HepG2 (cell line): Measurements from ENCODE around the gene SPAG8. TPM values are rescaled to one million over a fixed set of nuclear protein-coding genes. Genes with fewer than 3 reads are reported as not detected.
A peak's percentile ranks its signal among the peaks of the same experiment; 100 is the strongest.

Experiments
- ATAC-seq: fragments of 200-7000 bp; cut with Tn5 transposase; 3 replicates; pipeline ENCODE4 v1.9.1; 2020; ENCODE audit warnings: mild to moderate bottlenecking, moderate library complexity
- BruUV-seq: library from RNA; stranded (reverse); fragments of 400-500 nt; replicated peaks from 2 replicates; lab custom pipeline; 2021; lab: Mats Ljungman, UMichigan
- CTCF ChIA-PET: fragments of 300-600 bp; formaldehyde crosslinking; extraction: SDS; loops from one replicate; lab custom pipeline; 2021; ENCODE audit warnings: low total read pairs, inconsistent platforms, low intra/inter-chr PET ratio; lab: Yijun Ruan, JAX
- POLR2A ChIA-PET: fragments of 350-600 bp; sonication (Branson Sonifier 250); formaldehyde crosslinking; loops from one replicate; lab custom pipeline; 2020; ENCODE audit warnings: antibody characterized with exemption, inconsistent platforms; lab: Yijun Ruan, JAX
- DNase-seq: peaks from one replicate; pipeline ENCODE4 v3.0.0-alpha.2; 2015; ENCODE audit warnings: low spot score
- FAIRE-seq: peaks from 3 replicates; lab custom pipeline; 2011; peaks lifted over from hg19 to GRCh38; lab: Jason Lieb, UNC
- H2AFZ ChIP-seq: one replicate; pipeline ENCODE4 v1.6.1; 2011; ENCODE audit warnings: low read length, inconsistent platforms
- H3K27ac ChIP-seq: fragments of 300-600 bp; 3 replicates; pipeline ENCODE4 v1.8.0; 2011; ENCODE audit warnings: mixed run types, mild to moderate bottlenecking, mixed read lengths, low read length, inconsistent platforms; ENCODE audit not compliant: insufficient read depth; ENCODE audit errors: extremely low read length
- H3K27me3 ChIP-seq, 2 experiments: fragments of 200-600 bp in 1 of 2; 2 replicates in 1 of 2; 3 replicates in 1 of 2; pipeline versions ENCODE4 v1.6.0 to v1.8.0; 2011; ENCODE audit warnings: low read length in 2 of 2, mild to moderate bottlenecking in 2 of 2, moderate library complexity in 2 of 2, inconsistent platforms in 1 of 2; ENCODE audit not compliant: insufficient read depth in 2 of 2, control insufficient read depth in 1 of 2
- H3K36me3 ChIP-seq, 2 experiments: fragments of 200-600 bp in 1 of 2; replicated peaks in 1 of 2; 2 replicates in 1 of 2; 3 replicates in 1 of 2; pipeline versions ENCODE4 v1.5.1 to v1.8.0; 2011; ENCODE audit warnings: low read length in 2 of 2, inconsistent platforms in 1 of 2; ENCODE audit not compliant: insufficient read depth in 2 of 2, control insufficient read depth in 1 of 2
- H3K4me1 ChIP-seq: 2 replicates; pipeline ENCODE4 v1.5.1; 2012; ENCODE audit warnings: low read length, inconsistent platforms; ENCODE audit not compliant: insufficient read depth
- H3K4me2 ChIP-seq: 2 replicates; pipeline ENCODE4 v1.6.0; 2011; ENCODE audit warnings: low read depth, low read length, inconsistent platforms
- H3K4me3 ChIP-seq, 3 experiments: fragments of 200-600 bp in 1 of 3; sonication (generic), shearing (Covaris generic) in 1 of 3; replicated peaks in 1 of 3; 2 replicates each; pipeline ENCODE4 v1.5.1; 2011 to 2016; ENCODE audit warnings: low read length in 3 of 3, inconsistent platforms in 2 of 3, low read depth in 2 of 3, mild to moderate bottlenecking in 2 of 3, control low read depth in 1 of 3, mixed read lengths in 1 of 3; ENCODE audit not compliant: insufficient read depth in 1 of 3
- H3K79me2 ChIP-seq: one replicate; pipeline ENCODE4 v1.6.1; 2011; ENCODE audit warnings: low read length, inconsistent platforms; ENCODE audit not compliant: insufficient read depth
- H3K9ac ChIP-seq: 2 replicates; pipeline ENCODE4 v1.6.0; 2011; ENCODE audit warnings: mild to moderate bottlenecking, low read depth, low read length, inconsistent platforms; ENCODE audit not compliant: insufficient read depth
- H3K9me3 ChIP-seq: 2 replicates; pipeline ENCODE4 v1.5.1; 2012; ENCODE audit warnings: mild to moderate bottlenecking, low read length
- H4K20me1 ChIP-seq: 2 replicates; pipeline ENCODE4 v1.6.0; 2011; ENCODE audit warnings: inconsistent platforms, mild to moderate bottlenecking, low read length, moderate library complexity; ENCODE audit not compliant: insufficient read depth
- AKAP8 ChIP-seq: sonication (generic); formaldehyde crosslinking; IDR thresholded peaks from 2 replicates; pipeline ENCODE4 v1.5.1; 2020; ENCODE audit warnings: mild to moderate bottlenecking, missing genetic modification reagents
- HNF4A ChIP-seq: sonication (generic); formaldehyde crosslinking; IDR thresholded peaks from 2 replicates; pipeline ENCODE4 v1.4.0; 2020; ENCODE audit warnings: missing genetic modification reagents
- WGBS: methylation state at CpG from one replicate; pipeline ENCODE4 v1.1.6; 2017; ENCODE audit warnings: low lambda C conversion rate; 5-methylcytosine and 5-hydroxymethylcytosine counted together
- in situ Hi-C: cut with HindIII; loops from 2 replicates; pipeline ENCODE4 v1.10.0; 2017; ENCODE audit warnings: low pct_unique_long_range_greater_than_20kb; ENCODE audit not compliant: extremely low pct_ligation_motif_present
- intact Hi-C: fragments of 100-400 bp; cut with micrococcal nuclease; formaldehyde crosslinking; loops from one replicate; pipeline ENCODE4 v1.10.0; 2022; ENCODE audit not compliant: unreplicated experiment
- polyA plus RNA-seq, 8 experiments: library from polyadenylated mRNA; depleted of rRNA in 3 of 8; stranded (reverse) in 7 of 8; unstranded in 1 of 8; fragments of >200 nt; fragmentation: Illumina TruSeq in 4 of 8; extraction: Trizol in 4 of 8; gene quantifications; 2 replicates each; pipeline versions ENCODE4 v1.2.1 to v1.2.3, GENCODE V29; 2011 to 2016; ENCODE audit warnings: low read depth in 4 of 8, missing spikeins in 1 of 8, mixed read lengths in 1 of 8; ENCODE audit not compliant: insufficient read depth in 1 of 8
- total RNA-seq, 5 experiments: library from RNA; depleted of rRNA; stranded (reverse); fragments of >200 nt; fragmentation: Illumina TruSeq; extraction: Trizol; gene quantifications; 2 replicates each; pipeline ENCODE4 v1.2.3, GENCODE V29; 2016; ENCODE audit warnings: low read depth in 1 of 5
- TF ChIP-seq, protein P1 (sequence below): sonication (generic); formaldehyde crosslinking; IDR thresholded peaks from 2 replicates; pipeline ENCODE4 v1.4.0; 2020; ENCODE audit warnings: missing genetic modification reagents

SPAG8 gene
- total and polyA plus RNA-seq, 2 of the 13 experiments (the other 11 are each of a cell fraction or from before 2014, with no cell fraction given), result 0.18 to 0.27 TPM

DNA sequence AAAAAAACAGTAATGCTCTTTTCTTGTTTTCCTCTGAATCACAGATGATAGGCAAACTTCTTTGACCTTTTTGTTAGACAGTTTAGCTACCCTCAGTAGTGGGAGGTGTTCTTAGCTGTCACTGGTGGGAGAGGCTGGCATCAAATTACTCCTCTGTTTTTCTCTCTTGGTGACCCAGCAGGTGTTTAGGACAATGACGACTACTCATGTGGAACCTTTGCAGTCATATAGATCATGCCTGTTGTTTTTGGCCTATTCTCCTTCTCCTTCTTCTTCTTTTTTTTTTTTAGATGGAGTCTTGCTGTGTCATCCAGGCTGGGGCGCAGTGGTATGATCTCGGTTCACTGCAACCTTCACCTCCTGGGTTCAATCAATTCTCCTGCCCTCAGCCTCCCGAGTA, 36.0 kb downstream of the SPAG8 start:
- FAIRE-seq (no peak), DNase-seq (no peak), ATAC-seq (no peak)
- Histone ChIP-seq H4K20me1 (no peaks in the 10 kb centered on the region), H3K9ac (no peak overlapping the region), H2AFZ (no peak overlapping the region), H3K4me1 (peaks cover 37% of the 10 kb centered on the region), H3K9me3 (no peaks in the 10 kb centered on the region), H3K4me2 (no peak overlapping the region), H3K27ac (no peak overlapping the region), H3K36me3 (0 out of 5 replicates have a peak, but pooled peaks cover 0 to 5% of the 10 kb centered on the region in 2 experiments), H3K79me2 (peaks cover 2% of the 10 kb centered on the region), H3K27me3 (no peaks in the 10 kb centered on the region), H3K4me3 (no peak overlapping the region)
- intact Hi-C loops, result no loop called here
- ChIA-PET CTCF (no interaction called here), POLR2A (no interaction called here)
- WGBS, result 92% methylated on average over 4 of the region's 4 CpGs
- no TSS peak for BruUV-seq
- TF ChIP-seq, protein P1, sequence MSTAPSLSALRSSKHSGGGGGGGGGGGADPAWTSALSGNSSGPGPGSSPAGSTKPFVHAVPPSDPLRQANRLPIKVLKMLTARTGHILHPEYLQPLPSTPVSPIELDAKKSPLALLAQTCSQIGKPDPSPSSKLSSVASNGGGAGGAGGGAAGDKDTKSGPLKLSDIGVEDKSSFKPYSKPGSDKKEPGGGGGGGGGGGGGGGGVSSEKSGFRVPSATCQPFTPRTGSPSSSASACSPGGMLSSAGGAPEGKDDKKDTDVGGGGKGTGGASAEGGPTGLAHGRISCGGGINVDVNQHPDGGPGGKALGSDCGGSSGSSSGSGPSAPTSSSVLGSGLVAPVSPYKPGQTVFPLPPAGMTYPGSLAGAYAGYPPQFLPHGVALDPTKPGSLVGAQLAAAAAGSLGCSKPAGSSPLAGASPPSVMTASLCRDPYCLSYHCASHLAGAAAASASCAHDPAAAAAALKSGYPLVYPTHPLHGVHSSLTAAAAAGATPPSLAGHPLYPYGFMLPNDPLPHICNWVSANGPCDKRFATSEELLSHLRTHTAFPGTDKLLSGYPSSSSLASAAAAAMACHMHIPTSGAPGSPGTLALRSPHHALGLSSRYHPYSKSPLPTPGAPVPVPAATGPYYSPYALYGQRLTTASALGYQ (CRISPR knock-in tag), result no peak
- in situ Hi-C loops, result no loop called here

DNA sequence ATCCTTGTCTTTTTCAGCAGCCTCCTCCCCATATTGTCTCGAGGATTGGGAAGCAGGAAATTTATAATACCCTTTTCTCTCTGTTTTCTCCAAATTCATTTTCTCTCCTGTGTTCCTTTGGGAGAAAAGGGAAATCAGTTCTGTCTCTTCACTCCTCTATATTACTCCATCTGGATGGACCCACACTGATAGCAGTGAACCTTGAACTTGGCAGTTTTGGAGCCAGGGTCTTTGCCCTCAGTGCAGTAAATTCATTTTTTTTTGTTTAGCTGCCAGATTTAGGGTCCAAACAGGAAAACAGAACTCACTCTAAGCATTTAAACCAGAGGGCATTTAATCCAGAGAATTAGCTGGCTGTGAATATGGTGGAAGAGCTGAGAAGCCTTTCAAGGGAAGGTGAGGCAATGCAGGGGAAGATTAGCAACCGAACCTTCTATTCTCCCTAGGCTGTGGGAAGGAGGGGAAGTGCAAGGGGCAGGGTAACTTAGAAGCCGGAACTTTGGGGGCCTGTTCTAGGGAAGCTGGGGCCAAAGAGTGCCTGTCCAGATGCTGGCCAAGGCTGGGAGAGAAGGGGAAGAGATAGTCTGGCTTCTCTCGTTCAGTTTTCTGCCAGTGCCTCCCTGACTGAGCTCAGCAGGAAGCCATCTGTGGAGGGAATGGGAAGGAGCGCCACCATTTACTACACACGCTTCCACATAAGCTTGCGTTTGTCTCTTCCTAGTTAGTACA, 37.0 kb downstream of the SPAG8 start:
- peak; percentile 53 for ATAC-seq
- H3K4me3 ChIP-seq, result no peak overlapping the region
- no TSS peak for BruUV-seq
- TF ChIP-seq AKAP8 (CRISPR knock-in tag) (no peak), HNF4A (CRISPR knock-in tag) (peak; percentile 54)
- TF ChIP-seq, all 625 proteins: peak for 1
- 76% methylated on average over 7 of the region's 7 CpGs for WGBS
- Histone ChIP-seq H3K4me2 (peak overlapping the region; percentile 29), H3K27me3 (no peaks in the 10 kb centered on the region), H3K36me3 (no peaks in the 10 kb centered on the region), H3K27ac (peak overlapping the region; percentile 38), H2AFZ (no peak overlapping the region), H3K79me2 (peaks cover 4% of the 10 kb centered on the region), H3K9me3 (no peaks in the 10 kb centered on the region), H4K20me1 (no peaks in the 10 kb centered on the region), H3K9ac (no peak overlapping the region), H3K4me1 (peaks cover 47% of the 10 kb centered on the region)
- CTCF ChIA-PET, result no interaction called here
- no peak for FAIRE-seq
- DNase-seq, result no peak
- intact Hi-C loops, result no loop called here
- POLR2A ChIA-PET, result interaction anchor here (0.7 to 1.2 kb wide), 2 partner anchors 29 to 39 kb away, joined by 3 to 5 read pairs; no protein-coding TSS in a partner anchor
- in situ Hi-C loops, result no loop called here
